H1 (cell line): ENCODE data around the gene CRK. TPM values are rescaled to one million over a fixed set of nuclear protein-coding genes. Genes with fewer than 3 reads are reported as not detected.

Source experiments
- CTCF ChIA-PET: fragments of 300-600 bp; sonication (Branson Sonifier 250); formaldehyde crosslinking; loops from one replicate; lab custom pipeline; 2021; ENCODE audit not compliant: partially characterized antibody; lab: Charles Lee
- POLR2A ChIA-PET: fragments of 300-600 bp; sonication (Branson Sonifier 250); formaldehyde crosslinking; loops from one replicate; lab custom pipeline; 2021; ENCODE audit warnings: inconsistent platforms; ENCODE audit not compliant: partially characterized antibody; lab: Charles Lee
- DNase-seq, 2 experiments: peaks; one replicate each; pipeline versions ENCODE4 v3.0.0 to v3.0.0-alpha.2; 2010 to 2022; ENCODE audit warnings: low spot score in 2 of 2, low read depth in 1 of 2, mixed read lengths in 1 of 2
- FAIRE-seq: peaks from 2 replicates; lab custom pipeline; 2011; peaks lifted over from hg19 to GRCh38; lab: Jason Lieb, UNC
- H2AFZ ChIP-seq: 2 replicates; pipeline ENCODE4 v1.8.1; 2012; ENCODE audit warnings: low read length, inconsistent platforms
- H2AK5ac ChIP-seq: 2 replicates; pipeline ENCODE4 v1.6.1; 2013; ENCODE audit warnings: low read depth, low read length
- H2BK120ac ChIP-seq: replicated peaks from 2 replicates; pipeline ENCODE3; 2013; ENCODE audit warnings: low read depth, low read length, inconsistent platforms
- H2BK12ac ChIP-seq: 2 replicates; pipeline ENCODE4 v1.6.1; 2013; ENCODE audit warnings: low read depth, low read length
- H2BK15ac ChIP-seq: 2 replicates; pipeline ENCODE4 v1.6.1; 2013; ENCODE audit warnings: low read length
- H2BK20ac ChIP-seq: 2 replicates; pipeline ENCODE4 v1.6.1; 2013; ENCODE audit warnings: low read length
- H2BK5ac ChIP-seq: 2 replicates; pipeline ENCODE4 v1.6.1; 2013; ENCODE audit warnings: low read depth, low read length
- H3K14ac ChIP-seq: 2 replicates; pipeline ENCODE4 v1.6.1; 2013; ENCODE audit warnings: inconsistent platforms; ENCODE audit not compliant: insufficient read length
- H3K18ac ChIP-seq: 2 replicates; pipeline ENCODE4 v1.6.1; 2013; ENCODE audit warnings: low read length; ENCODE audit errors: extremely low read depth
- H3K23ac ChIP-seq: 2 replicates; pipeline ENCODE4 v1.6.1; 2013; ENCODE audit warnings: inconsistent platforms; ENCODE audit not compliant: insufficient read length
- H3K23me2 ChIP-seq: 2 replicates; pipeline ENCODE4 v1.6.1; 2013; ENCODE audit warnings: low read depth, low read length
- H3K27ac ChIP-seq: 2 replicates; pipeline ENCODE4 v1.6.1; 2011; ENCODE audit warnings: low read depth, low read length, inconsistent platforms
- H3K27me3 ChIP-seq, 4 experiments: replicated peaks in 1 of 4; 1 replicate in 1 of 4; 2 replicates in 3 of 4; pipeline versions ENCODE4 v1.6.1 to v1.8.1; 2011 to 2013; ENCODE audit warnings: low read length in 3 of 4, mild to moderate bottlenecking in 3 of 4, inconsistent platforms in 2 of 4, mixed read lengths in 2 of 4, moderate library complexity in 1 of 4; ENCODE audit not compliant: control insufficient read depth in 3 of 4, insufficient read depth in 3 of 4; ENCODE audit errors: extremely low read depth in 1 of 4
- H3K36me3 ChIP-seq, 4 experiments: 2 replicates each; pipeline versions ENCODE4 v1.6.1 to v1.8.1; 2011 to 2013; ENCODE audit warnings: mild to moderate bottlenecking in 4 of 4, low read length in 3 of 4, moderate library complexity in 2 of 4, control low read depth in 1 of 4, inconsistent platforms in 1 of 4; ENCODE audit not compliant: insufficient read depth in 4 of 4, control insufficient read depth in 2 of 4
- H3K4ac ChIP-seq: replicated peaks from 2 replicates; pipeline ENCODE3; 2013; ENCODE audit warnings: low read length, low read depth, mixed read lengths, inconsistent platforms; ENCODE audit not compliant: insufficient read length
- H3K4me1 ChIP-seq, 4 experiments: replicated peaks in 1 of 4; 1 replicate in 1 of 4; 2 replicates in 3 of 4; pipeline versions ENCODE4 v1.6.1 to v1.8.1; 2011 to 2013; ENCODE audit warnings: low read length in 3 of 4, inconsistent platforms in 2 of 4, mixed read lengths in 1 of 4; ENCODE audit not compliant: insufficient read depth in 4 of 4, control insufficient read depth in 3 of 4
- H3K4me2 ChIP-seq, 2 experiments: 2 replicates each; pipeline versions ENCODE4 v1.6.1 to v1.8.1; 2011 to 2013; ENCODE audit warnings: low read depth in 2 of 2, low read length in 2 of 2, control low read depth in 1 of 2, inconsistent platforms in 1 of 2, mild to moderate bottlenecking in 1 of 2; ENCODE audit not compliant: insufficient read depth in 1 of 2
- H3K4me3 ChIP-seq, 4 experiments: fragments of 200-600, 300-600 bp in 1 of 4; sonication (generic), shearing (Covaris generic), sonication (Bioruptor Twin) in 1 of 4; 2 replicates each; pipeline versions ENCODE4 v1.5.1 to v1.8.1; 2011 to 2016; ENCODE audit warnings: low read length in 4 of 4, low read depth in 3 of 4, control low read depth in 2 of 4, inconsistent platforms in 2 of 4, mild to moderate bottlenecking in 2 of 4, mixed read lengths in 1 of 4, moderate library complexity in 1 of 4; ENCODE audit not compliant: insufficient read depth in 2 of 4; ENCODE audit errors: extremely low read depth in 1 of 4
- H3K56ac ChIP-seq: replicated peaks from 2 replicates; pipeline ENCODE3; 2013; ENCODE audit warnings: low read depth, mild to moderate bottlenecking, mixed read lengths, low read length, inconsistent platforms; ENCODE audit not compliant: insufficient read length
- H3K79me1 ChIP-seq: 2 replicates; pipeline ENCODE4 v1.6.1; 2013; ENCODE audit warnings: low read depth, low read length, control low read depth
- H3K79me2 ChIP-seq, 2 experiments: 2 replicates each; pipeline versions ENCODE4 v1.6.1 to v1.8.1; 2012 to 2013; ENCODE audit warnings: low read length in 2 of 2, mild to moderate bottlenecking in 2 of 2, inconsistent platforms in 1 of 2; ENCODE audit not compliant: insufficient read depth in 2 of 2, control insufficient read depth in 1 of 2
- H3K9ac ChIP-seq, 4 experiments: replicated peaks in 1 of 4; 1 replicate in 1 of 4; 2 replicates in 3 of 4; pipeline versions ENCODE4 v1.6.1 to v1.8.1; 2011 to 2013; ENCODE audit warnings: low read depth in 3 of 4, low read length in 3 of 4, control low read depth in 2 of 4, mild to moderate bottlenecking in 2 of 4, moderate library complexity in 2 of 4, inconsistent platforms in 1 of 4; ENCODE audit errors: extremely low read depth in 1 of 4
- H3K9me3 ChIP-seq, 2 experiments: 2 replicates each; pipeline versions ENCODE4 v1.6.1 to v1.8.1; 2012 to 2013; ENCODE audit warnings: mild to moderate bottlenecking in 2 of 2, moderate library complexity in 2 of 2, control low read depth in 1 of 2, inconsistent platforms in 1 of 2, low read depth in 1 of 2, low read length in 1 of 2, mixed read lengths in 1 of 2; ENCODE audit not compliant: insufficient read depth in 2 of 2
- H4K20me1 ChIP-seq, 2 experiments: replicated peaks in 1 of 2; 2 replicates each; pipeline versions ENCODE3 to v1.8.1; 2011 to 2013; ENCODE audit warnings: inconsistent platforms in 2 of 2, low read length in 2 of 2, mild to moderate bottlenecking in 1 of 2; ENCODE audit not compliant: insufficient read depth in 2 of 2, control insufficient read depth in 1 of 2
- H4K5ac ChIP-seq: 2 replicates; pipeline ENCODE4 v1.6.1; 2013; ENCODE audit warnings: low read length, low read depth, mixed read lengths, inconsistent platforms; ENCODE audit not compliant: insufficient read length
- H4K8ac ChIP-seq: 2 replicates; pipeline ENCODE4 v1.8.0; 2013; ENCODE audit warnings: mild to moderate bottlenecking, moderate library complexity, low read length, inconsistent platforms; ENCODE audit not compliant: insufficient read depth; ENCODE audit errors: extremely low read depth
- H4K91ac ChIP-seq: replicated peaks from 2 replicates; pipeline ENCODE3; 2013; ENCODE audit warnings: low read length, mixed read lengths, inconsistent platforms; ENCODE audit not compliant: insufficient read length
- ASH2L ChIP-seq: fragments of 200-600, 300-600 bp; sonication (generic); IDR thresholded peaks from one replicate; pipeline ENCODE4 v1.7.1; 2017; ENCODE audit warnings: low read length
- CBX5 ChIP-seq: fragments of 300-800, 300-1000 bp; sonication (generic); IDR thresholded peaks from 2 replicates; pipeline ENCODE4 v1.7.1; 2016; ENCODE audit warnings: antibody characterized with exemption, low read length, low read depth
- CREB1 ChIP-seq: IDR thresholded peaks from 2 replicates; pipeline ENCODE4 v1.6.1; 2012; ENCODE audit warnings: inconsistent platforms
- KDM4A ChIP-seq: IDR thresholded peaks from one replicate; pipeline ENCODE4 v1.7.1; 2012; ENCODE audit warnings: low read depth, mild to moderate bottlenecking, moderate library complexity, low read length, inconsistent platforms; ENCODE audit not compliant: severe bottlenecking
- KDM5A ChIP-seq: fragments of 200-600 bp; IDR thresholded peaks from 2 replicates; pipeline ENCODE4 v1.7.1; 2012; ENCODE audit warnings: mild to moderate bottlenecking, low read length, inconsistent platforms, mixed read lengths
- POLR2A ChIP-seq, 2 experiments: IDR thresholded peaks; 1 replicate in 1 of 2; 2 replicates in 1 of 2; pipeline ENCODE4 v1.6.1; 2011; ENCODE audit warnings: low read depth in 2 of 2, low read length in 2 of 2, mild to moderate bottlenecking in 2 of 2; ENCODE audit errors: control extremely low read depth in 1 of 2
- POU5F1 ChIP-seq: IDR thresholded peaks from 2 replicates; pipeline ENCODE4 v1.6.1; 2011; ENCODE audit warnings: low read depth, mild to moderate bottlenecking, low read length, moderate library complexity
- RFX5 ChIP-seq: IDR thresholded peaks from 2 replicates; pipeline ENCODE4 v1.6.1; 2011; ENCODE audit warnings: low read depth, low read length, improper control_type of control experiment, borderline replicate concordance
- USF2 ChIP-seq: IDR thresholded peaks from 2 replicates; pipeline ENCODE4 v1.6.1; 2011; ENCODE audit warnings: low read length, improper control_type of control experiment
- whole genome bisulfite sequencing, 2 experiments: shearing (Covaris generic) in 1 of 2; methylation state at CpG; one replicate each; pipeline versions ENCODE4 v1.1.6 to v1.1.7; 2013 to 2015; ENCODE audit warnings: low lambda C conversion rate in 2 of 2, mixed read lengths in 2 of 2, inconsistent platforms in 1 of 2, low coverage in 1 of 2, missing lambda C conversion rate in 1 of 2; ENCODE audit not compliant: insufficient replicate concordance in 2 of 2, insufficient coverage in 1 of 2, insufficient read length in 1 of 2; ENCODE audit errors: extremely low coverage in 1 of 2, missing lambda C conversion rate in 1 of 2; 5-methylcytosine and 5-hydroxymethylcytosine counted together
- polyA plus RNA-seq, 7 experiments: library from polyadenylated mRNA; depleted of rRNA in 3 of 7; stranded (reverse) in 5 of 7; unstranded in 2 of 7; fragments of >200 nt in 5 of 7; fragments of 200-250 nt in 2 of 7; gene quantifications; 1 replicate in 5 of 7; 2 replicates in 1 of 7; 4 replicates in 1 of 7; pipeline versions ENCODE4 v1.2.1 to v1.2.3, GENCODE V29; 2011 to 2013; ENCODE audit warnings: missing spikeins in 2 of 7, mixed read lengths in 2 of 7
- total RNA-seq: library from RNA; stranded (reverse); fragmentation: NEBNext Ultra II Directional; extraction: Animal tissue kit (Norgen Biotek cat#: 25700); gene quantifications from 2 replicates; pipeline ENCODE4 v1.2.1, GENCODE V29; 2021

The CRK gene
- total and polyA plus RNA-seq, 2 of the 8 experiments (the other 6 are each of a cell fraction or from before 2014, with no cell fraction given): 32.8 to 57.1 TPM

- ChIA-PET CTCF (interaction anchor here (0.5 kb wide), 1 partner anchor 32 kb away, joined by 4 read pairs; no protein-coding TSS in a partner anchor), POLR2A (interaction anchor here (0.6 to 4.5 kb wide), 6 partner anchors 11 to 492 kb away, joined by 3 to 24 read pairs (median 11); no protein-coding TSS in a partner anchor)
- Histone ChIP-seq H3K4ac (no peak overlapping the region), H4K91ac (no peak overlapping the region), H3K36me3 (no peaks in the 10 kb centered on the region; a peak in 1 of 8 replicates), H3K4me2 (no peak overlapping the region), H3K9ac (no peak overlapping the region), H3K56ac (no peak overlapping the region), H3K27ac (no peak overlapping the region), H3K4me1 (peaks cover 0 to 5% (median 2%) of the 10 kb centered on the region in 4 experiments; a peak in 5 of 7 replicates), H2BK120ac (no peak overlapping the region), H3K23me2 (peaks cover 7% of the 10 kb centered on the region; the same call in 1 of the 2 replicates), H2BK15ac (no peak overlapping the region), H3K79me2 (peaks cover 22 to 26% of the 10 kb centered on the region in 2 experiments), H3K23ac (no peak overlapping the region), H2AK5ac (no peak overlapping the region), H2BK12ac (no peak overlapping the region), H3K14ac (no peak overlapping the region), H3K4me3 (no peak overlapping the region), H3K79me1 (no peaks in the 10 kb centered on the region; the same call in 1 of the 2 replicates), H3K27me3 (no peaks in the 10 kb centered on the region; a peak in 2 of 7 replicates), H3K9me3 (no peaks in the 10 kb centered on the region), H2AFZ (no peak overlapping the region), H4K8ac (no peak overlapping the region), H4K20me1 (peaks cover 3 to 6% of the 10 kb centered on the region in 2 experiments), H2BK5ac (no peak overlapping the region), H4K5ac (no peak overlapping the region), H3K18ac (no peak overlapping the region), H2BK20ac (no peak overlapping the region)
- TF ChIP-seq KDM4A (no peak), POU5F1 (no peak), KDM5A (no peak), RFX5 (no peak), CBX5 (no peak), USF2 (no peak), POLR2A (IDR thresholded peaks at IDR 0.05; ENCODE audit: control extremely low read depth in 1 of 2, low read depth in 2 of 2, low read length in 2 of 2) (no peak), ASH2L (no peak), CREB1 (no peak)
- DNase-seq: no peak
- 98% methylated on average over 4 of the region's 4 CpGs; no CpG with 5 or more reads in 1 of the 2 experiments for WGBS, 2 experiments
- FAIRE-seq: no peak
These were observed 53.8 kb downstream of the CRK start for GRCh38 chr17:1402262-1402586.
